GM12891 (cell line): ENCODE data around the gene PPIG.

Experiments used
- POLR2A ChIP-seq: IDR thresholded peaks from 2 replicates; pipeline ENCODE4 v1.6.1; 2011; ENCODE audit warnings: low read depth, low read length, control low read depth
- POLR2AphosphoS5 ChIP-seq: IDR thresholded peaks from 2 replicates; pipeline ENCODE4 v1.6.1; 2011; ENCODE audit warnings: low read depth, low read length, control low read depth
- POU2F2 ChIP-seq: IDR thresholded peaks from 2 replicates; pipeline ENCODE4 v1.6.1; 2011; ENCODE audit warnings: low read depth, mild to moderate bottlenecking, control low read depth, low read length, moderate library complexity
- TAF1 ChIP-seq: IDR thresholded peaks from 2 replicates; pipeline ENCODE4 v1.6.1; 2011; ENCODE audit warnings: low read depth, low read length, control low read depth

DNA sequence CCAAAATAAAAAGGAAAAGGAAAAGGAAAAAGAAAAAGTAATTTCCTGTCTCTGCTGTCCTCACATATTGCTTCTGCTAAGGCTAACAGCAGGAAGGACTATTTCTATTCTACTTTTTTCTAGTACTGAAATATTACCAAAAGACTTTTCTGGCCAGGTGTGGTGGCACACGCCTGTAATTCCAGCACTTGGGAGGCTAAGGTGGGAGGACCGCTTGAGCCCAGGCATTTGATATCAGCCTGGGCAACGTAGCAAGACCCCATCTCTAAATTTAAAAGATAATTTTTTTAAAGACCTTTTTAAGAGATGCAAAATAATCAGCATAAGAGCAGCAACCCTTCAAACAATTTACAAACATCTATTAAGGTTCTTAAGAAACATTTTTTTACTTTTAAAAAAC, 41.7 kb upstream of the PPIG start:
- TF ChIP-seq POLR2A (no peak), TAF1 (no peak), POLR2AphosphoS5 (no peak), POU2F2 (no peak)
